BLaER1 (cell line): Measurements from ENCODE around the gene ZNF320.
"Not testable (repeated sequence)": the region's sequence is repeated elsewhere in the genome, so short reads cannot be mapped to it uniquely, and the experiment has no call there.

ENCODE experiments used
- H3K27ac ChIP-seq: shearing (Covaris generic); formaldehyde crosslinking; 2 replicates; pipeline ENCODE4 v1.8.1; 2022
- H3K27me3 ChIP-seq: shearing (Covaris generic); formaldehyde crosslinking; 2 replicates; pipeline ENCODE4 v1.8.1; 2022
- H3K36me3 ChIP-seq: shearing (Covaris generic); formaldehyde crosslinking; 2 replicates; pipeline ENCODE4 v1.8.1; 2022
- H3K4me1 ChIP-seq: shearing (Covaris generic); formaldehyde crosslinking; 2 replicates; pipeline ENCODE4 v1.8.1; 2022
- H3K4me2 ChIP-seq: shearing (Covaris generic); formaldehyde crosslinking; 2 replicates; pipeline ENCODE4 v1.8.1; 2022
- H3K4me3 ChIP-seq: shearing (Covaris generic); formaldehyde crosslinking; 2 replicates; pipeline ENCODE4 v1.8.1; 2022
- H3K9ac ChIP-seq: shearing (Covaris generic); formaldehyde crosslinking; 2 replicates; pipeline ENCODE4 v1.8.1; 2022
- H3K9me3 ChIP-seq: shearing (Covaris generic); formaldehyde crosslinking; 2 replicates; pipeline ENCODE4 v1.8.1; 2022
- H4K20me1 ChIP-seq: shearing (Covaris generic); formaldehyde crosslinking; 2 replicates; pipeline ENCODE4 v1.8.1; 2022
- Cebpa-rat ChIP-seq: shearing (Covaris generic); IDR thresholded peaks from 2 replicates; pipeline ENCODE4 v1.8.1; 2022

The ZNF320 gene

GRCh38 chr19:52922841-52923777 is 25.7 kb upstream of the ZNF320 start, which contains the start of gene ZNF888:
Gene ZNF888 (minus strand): TSS chr19:52923428. CDS start chr19:52917873, 5,555 bp downstream.
- H3K36me3 ChIP-seq: peaks cover 37% of the 10 kb centered on the region
- no peak for TF ChIP-seq Cebpa-rat
- H4K20me1 ChIP-seq: no peaks in the 10 kb centered on the region

GRCh38 chr19:52917531-52917930 is 20.1 kb upstream of the ZNF320 start:
- Histone ChIP-seq H3K27ac (no peak overlapping the region), H3K4me2 (no peak overlapping the region), H3K9me3 (no peaks in the 10 kb centered on the region), H3K4me3 (no peak overlapping the region), H3K27me3 (no peaks in the 10 kb centered on the region), H4K20me1 (no peaks in the 10 kb centered on the region), H3K4me1 (peaks cover 15% of the 10 kb centered on the region), H3K9ac (no peak overlapping the region), H3K36me3 (peaks cover 61% of the 10 kb centered on the region)
- TF ChIP-seq Cebpa-rat: no peak

More at GRCh38 chr19:52922841-52923777, 25.7 kb upstream of the ZNF320 start, which contains the start of gene ZNF888:
- Histone ChIP-seq H3K27me3 (no peaks in the 10 kb centered on the region), H3K27ac (peak within 1 kb of the TSS; percentile 82), H3K4me3 (peak within 1 kb of the TSS; percentile 74), H3K4me1 (peaks cover 17% of the 10 kb centered on the region), H3K4me2 (peak within 1 kb of the TSS; percentile 97), H3K9me3 (no peaks in the 10 kb centered on the region), H3K9ac (peak within 1 kb of the TSS; percentile 84)

GRCh38 chr19:52910648-52911047 is 13.2 kb upstream of the ZNF320 start:
- H3K4me3 ChIP-seq: no peak overlapping the region
- peaks cover 92% of the 10 kb centered on the region for H3K36me3 ChIP-seq
- no peak for TF ChIP-seq Cebpa-rat

GRCh38 chr19:52904052-52904780 is 6.8 kb upstream of the ZNF320 start:
- not testable (repeated sequence) for H3K27ac ChIP-seq, H3K27me3 ChIP-seq, H3K9me3 ChIP-seq, H3K4me3 ChIP-seq, H3K4me1 ChIP-seq, H3K9ac ChIP-seq, H4K20me1 ChIP-seq, H3K4me2 ChIP-seq
- peaks cover 39% of the 10 kb centered on the region for H3K36me3 ChIP-seq

More at GRCh38 chr19:52910648-52911047, 13.2 kb upstream of the ZNF320 start:
- no peak overlapping the region for H3K27ac ChIP-seq
- H3K4me1 ChIP-seq: no peaks in the 10 kb centered on the region
- H4K20me1 ChIP-seq: no peaks in the 10 kb centered on the region
- no peak overlapping the region for H3K9ac ChIP-seq
- H3K4me2 ChIP-seq: no peak overlapping the region
- no peaks in the 10 kb centered on the region for H3K9me3 ChIP-seq
- H3K27me3 ChIP-seq: no peaks in the 10 kb centered on the region

- no peaks in the 10 kb centered on the region for H4K20me1 ChIP-seq
- H3K4me1 ChIP-seq: peaks cover 15% of the 10 kb centered on the region
- H3K4me2 ChIP-seq: no peak overlapping the region
- H3K9ac ChIP-seq: no peak overlapping the region
- H3K36me3 ChIP-seq: peaks cover 18% of the 10 kb centered on the region
- H3K9me3 ChIP-seq: no peaks in the 10 kb centered on the region
- no peaks in the 10 kb centered on the region for H3K27me3 ChIP-seq
- H3K27ac ChIP-seq: no peak overlapping the region
- TF ChIP-seq Cebpa-rat: no peak
- H3K4me3 ChIP-seq: no peak overlapping the region
Observed at GRCh38 chr19:52901842-52902241, 4.4 kb upstream of the ZNF320 start.

- not testable (repeated sequence) for H3K27ac ChIP-seq, H3K27me3 ChIP-seq, H4K20me1 ChIP-seq, H3K4me3 ChIP-seq, H3K9ac ChIP-seq, H3K9me3 ChIP-seq
- Histone ChIP-seq H3K4me2 (peak overlapping the region; percentile 70), H3K4me1 (peaks cover 26% of the 10 kb centered on the region), H3K36me3 (peaks cover 20% of the 10 kb centered on the region)
Observed at GRCh38 chr19:52898596-52898995, 1.2 kb upstream of the ZNF320 start.

- peak overlapping the region; percentile 89; the same call in 1 of the 2 replicates for H3K9ac ChIP-seq
- peaks cover 25% of the 10 kb centered on the region for H3K36me3 ChIP-seq
- H4K20me1 ChIP-seq: no peaks in the 10 kb centered on the region
- H3K4me1 ChIP-seq: peaks cover 26% of the 10 kb centered on the region
- H3K4me2 ChIP-seq: peak overlapping the region; percentile 70
- no peak overlapping the region for H3K27ac ChIP-seq
- TF ChIP-seq Cebpa-rat: no peak
- no peaks in the 10 kb centered on the region for H3K9me3 ChIP-seq
- no peaks in the 10 kb centered on the region for H3K27me3 ChIP-seq
- H3K4me3 ChIP-seq: peak overlapping the region; percentile 93
Observed at GRCh38 chr19:52898101-52898500, 666 bp upstream of the ZNF320 start.

GRCh38 chr19:52896431-52897137 is 851 bp downstream of the ZNF320 start:
- peaks cover 38% of the 10 kb centered on the region for H3K36me3 ChIP-seq
- H3K4me1 ChIP-seq: peaks cover 26% of the 10 kb centered on the region
- TF ChIP-seq Cebpa-rat: no peak
- peak overlapping the region; percentile 90 for H3K4me2 ChIP-seq
- no peaks in the 10 kb centered on the region for H3K27me3 ChIP-seq
- H3K9ac ChIP-seq: peak overlapping the region; percentile 89
- H4K20me1 ChIP-seq: no peaks in the 10 kb centered on the region
- peak overlapping the region; percentile 93 for H3K4me3 ChIP-seq
- peak overlapping the region; percentile 90 for H3K27ac ChIP-seq
- no peaks in the 10 kb centered on the region for H3K9me3 ChIP-seq

GRCh38 chr19:52891336-52891735 is 6.1 kb downstream of the ZNF320 start:
- peaks cover 86% of the 10 kb centered on the region for H3K36me3 ChIP-seq
- H3K27me3 ChIP-seq: no peaks in the 10 kb centered on the region
- no peak overlapping the region for H3K4me3 ChIP-seq
- no peak overlapping the region for H3K4me2 ChIP-seq
- H3K9ac ChIP-seq: no peak overlapping the region
- peaks cover 5% of the 10 kb centered on the region for H3K4me1 ChIP-seq
- no peak overlapping the region for H3K27ac ChIP-seq
- no peaks in the 10 kb centered on the region for H4K20me1 ChIP-seq
- peaks cover 4% of the 10 kb centered on the region; the same call in 1 of the 2 replicates for H3K9me3 ChIP-seq
- no peak for TF ChIP-seq Cebpa-rat
